CD4-positive, alpha-beta T cell treated with Interleukin-1 beta for 1 hour (primary cell): ENCODE measurements around the gene NQO2.

ENCODE experiments used
- DNase-seq, 2 donors: peaks; one replicate each; pipeline ENCODE4 v3.0.0-alpha.2; 2020 to 2022

Gene NQO2, protein sequence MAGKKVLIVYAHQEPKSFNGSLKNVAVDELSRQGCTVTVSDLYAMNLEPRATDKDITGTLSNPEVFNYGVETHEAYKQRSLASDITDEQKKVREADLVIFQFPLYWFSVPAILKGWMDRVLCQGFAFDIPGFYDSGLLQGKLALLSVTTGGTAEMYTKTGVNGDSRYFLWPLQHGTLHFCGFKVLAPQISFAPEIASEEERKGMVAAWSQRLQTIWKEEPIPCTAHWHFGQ

DNA sequence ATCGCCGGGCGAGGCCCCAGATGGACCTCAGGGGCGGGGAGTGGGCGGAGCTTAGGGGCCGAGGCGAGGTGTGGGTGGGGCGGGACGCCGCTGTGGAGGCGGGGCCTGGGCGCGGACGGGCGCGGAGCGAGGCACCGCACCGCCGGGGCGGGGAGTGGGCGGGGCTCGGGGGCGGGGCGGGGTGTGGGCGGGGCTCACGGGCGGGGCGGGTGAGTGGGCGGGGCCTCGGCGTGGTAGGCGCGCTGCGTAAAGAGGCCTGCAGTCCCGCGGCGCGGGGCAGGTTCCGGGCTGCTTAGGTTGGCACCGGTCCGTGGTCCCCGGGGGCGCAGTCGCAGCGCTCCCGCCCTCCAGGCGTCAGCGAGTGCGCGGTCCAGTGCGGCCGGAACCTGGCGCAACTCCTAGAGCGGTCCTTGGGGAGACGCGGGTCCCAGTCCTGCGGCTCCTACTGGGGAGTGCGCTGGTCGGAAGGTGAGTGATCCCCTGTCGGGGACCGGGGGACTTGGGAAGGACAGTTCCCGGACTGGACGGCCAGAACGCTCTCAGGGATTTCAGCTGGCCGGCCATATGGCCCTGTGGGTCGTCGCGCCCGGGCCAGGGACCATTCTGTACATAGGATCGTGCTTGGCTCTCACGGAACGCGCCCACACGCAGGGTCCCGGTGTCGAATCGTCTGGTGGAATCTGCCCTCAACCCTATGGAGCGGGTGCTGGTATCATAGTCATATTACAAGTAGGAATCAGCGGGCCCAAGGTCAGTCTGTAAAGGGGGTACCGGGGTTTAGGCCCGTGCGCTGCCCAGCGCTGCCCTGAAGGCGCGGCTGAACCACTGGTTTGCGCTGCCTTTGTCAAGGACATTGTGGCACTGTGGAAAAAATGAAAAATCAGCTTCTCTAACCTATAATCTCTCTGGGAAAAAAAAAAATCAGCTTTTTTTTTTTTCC lies at the start of gene NQO2:
NQO2 (plus strand) TSS at position 277 of the 940 bp plus-strand sequence. CDS start 6,659 bp downstream, outside the sequence.
- DNase-seq, result peak; percentile 90 to 91

DNA sequence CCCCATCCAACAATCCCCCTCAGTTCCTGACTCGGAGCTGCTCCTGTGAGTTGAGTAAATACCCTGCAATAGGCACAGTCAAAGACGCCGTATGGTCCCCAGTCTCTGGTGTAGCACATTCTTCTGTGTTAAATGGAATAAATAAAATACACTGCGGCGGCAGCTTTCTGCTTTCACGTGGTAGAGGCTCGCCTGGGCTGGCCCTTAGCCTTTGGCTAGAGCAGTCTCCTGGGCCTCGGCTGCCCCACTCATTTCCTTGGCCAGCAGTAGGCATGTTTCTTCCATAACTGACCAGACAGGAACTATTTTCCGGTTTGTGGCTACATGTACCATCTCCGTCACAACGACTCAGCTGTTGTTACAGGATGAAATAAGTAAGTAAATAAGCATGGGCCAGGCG lies 49.0 kb upstream of the NQO2 start:
- DNase-seq, result no peak

DNA sequence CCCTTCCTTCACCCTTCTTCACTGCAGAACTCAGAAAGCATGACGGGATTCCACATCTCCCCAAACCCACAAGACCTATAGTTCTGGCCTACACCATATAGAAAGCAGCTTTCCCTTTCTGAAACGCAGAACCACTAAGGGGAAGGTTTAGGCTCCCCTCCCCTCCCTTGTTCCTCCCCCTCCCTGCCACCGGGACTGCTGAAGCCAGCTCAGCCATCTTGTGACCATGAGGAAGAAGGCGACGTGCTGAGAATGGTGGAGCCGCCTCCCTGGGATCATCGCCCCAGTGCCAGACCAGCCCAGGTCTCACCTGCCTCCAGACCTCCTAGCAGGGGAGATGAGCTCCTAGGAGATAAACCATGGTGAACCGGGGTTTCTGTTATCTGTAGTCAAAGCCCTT lies 48.0 kb upstream of the NQO2 start:
- DNase-seq, result peak in 1 of 2 donors; percentile 56

DNA sequence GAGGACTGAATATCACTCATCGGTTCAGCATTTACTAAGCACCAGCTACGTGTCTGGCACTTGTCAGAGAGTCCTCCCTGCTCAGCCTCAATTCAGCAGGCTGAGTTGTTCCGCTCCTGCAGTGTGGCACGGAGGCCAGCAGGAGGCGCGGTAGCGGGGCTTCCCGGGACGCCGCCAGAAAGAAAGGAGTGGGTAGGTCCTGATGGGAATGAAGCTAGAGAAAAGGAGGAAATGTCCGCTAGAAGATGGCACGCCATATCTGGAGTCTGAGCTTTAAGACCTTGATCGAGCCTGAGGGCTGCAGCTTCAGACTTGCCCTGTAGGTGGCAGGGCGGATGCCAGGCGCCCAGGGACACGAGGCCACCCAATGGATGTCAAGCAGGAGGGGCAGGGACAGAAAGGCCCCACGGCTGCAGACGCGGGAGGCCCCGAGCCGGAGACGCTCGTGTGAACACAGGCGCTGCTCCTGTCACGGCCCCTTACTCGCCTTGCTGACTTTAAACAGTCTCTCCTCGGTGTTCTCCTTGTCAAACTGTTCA lies 47.1 kb upstream of the NQO2 start:
- peak; percentile 72 to 75 for DNase-seq

DNA sequence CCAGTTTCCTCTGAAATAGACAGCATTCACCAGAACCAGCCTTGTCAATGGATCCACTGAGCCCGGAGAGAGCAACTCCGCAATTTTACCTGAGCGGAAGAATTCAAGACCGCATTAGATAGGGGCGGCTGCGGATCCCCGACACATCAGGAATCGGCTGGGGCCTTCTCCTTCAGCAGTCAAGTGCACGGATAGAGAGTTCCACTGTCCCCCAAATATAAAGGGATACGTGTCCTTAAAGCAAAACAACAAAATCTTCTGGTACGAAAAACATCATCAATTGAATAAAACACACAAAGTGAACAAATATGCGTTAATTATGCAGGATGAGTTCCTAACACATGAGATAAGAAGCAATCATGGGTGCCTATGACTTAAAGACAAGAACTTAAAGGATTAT lies 46.6 kb upstream of the NQO2 start:
- no peak for DNase-seq

DNA sequence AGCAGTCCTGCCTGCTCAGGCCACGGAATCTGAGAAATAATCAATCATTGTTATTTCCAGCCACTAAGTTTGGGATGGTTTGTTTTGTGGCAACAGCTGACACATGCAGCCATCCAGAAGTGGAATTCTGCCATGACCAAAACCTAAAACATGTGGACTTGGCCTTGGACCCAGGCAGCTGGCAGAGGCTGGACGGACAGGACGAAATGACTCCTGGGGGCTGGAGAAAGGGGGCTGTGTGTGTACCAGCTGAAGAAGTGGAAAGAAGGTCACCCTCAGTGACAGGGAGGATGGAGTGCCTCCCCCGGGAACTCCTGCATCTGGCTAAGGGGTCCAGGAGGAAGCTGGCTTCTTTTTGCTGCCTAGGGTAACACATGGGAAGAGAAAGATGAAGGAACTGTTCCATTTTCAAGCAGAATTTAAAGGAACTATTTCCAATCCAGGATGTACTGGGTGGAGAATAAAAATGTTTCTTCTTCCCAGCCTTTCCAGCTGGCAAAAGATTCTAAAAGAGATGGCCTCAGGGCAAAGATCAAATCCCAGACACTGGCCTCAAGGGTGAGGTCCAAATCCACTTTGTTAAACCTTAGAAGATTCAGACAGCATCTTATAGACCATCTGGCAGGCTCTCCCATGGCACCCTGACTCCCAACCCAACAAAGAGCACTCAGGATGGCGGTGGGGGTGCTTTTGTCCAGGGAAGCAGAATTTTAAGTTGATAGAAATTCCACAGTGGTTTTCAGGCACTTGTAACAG lies 42.6 kb upstream of the NQO2 start:
- no peak for DNase-seq

DNA sequence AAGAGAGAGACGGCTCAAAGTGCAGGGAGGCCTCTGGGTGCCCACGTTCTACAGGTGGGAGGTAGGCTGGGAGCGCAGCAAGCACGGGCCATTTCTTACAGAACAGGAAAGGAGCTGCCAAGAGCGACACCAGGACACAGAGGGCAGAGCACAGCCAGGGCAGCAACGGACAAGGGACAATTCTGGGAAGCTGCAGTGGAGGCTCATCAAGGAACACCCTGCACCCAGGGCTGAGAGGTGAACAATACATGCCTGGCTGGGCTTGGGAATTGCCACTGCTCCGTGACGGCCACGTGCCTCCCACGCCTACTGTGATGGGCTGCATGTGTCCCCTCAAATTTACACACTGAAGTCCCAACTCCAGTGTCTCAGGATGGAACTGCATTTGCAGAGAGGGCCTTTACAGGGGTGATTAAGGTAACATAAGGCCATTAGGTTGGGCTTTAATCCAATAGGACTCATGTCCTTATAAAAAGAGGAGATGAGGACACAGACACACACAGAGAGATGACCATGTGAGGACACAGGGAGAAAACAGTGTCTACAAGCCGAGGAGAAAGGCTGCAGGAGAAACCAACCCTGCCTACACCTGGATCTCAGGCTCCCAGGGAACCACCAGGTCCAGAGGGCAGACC lies 41.9 kb upstream of the NQO2 start:
- no peak for DNase-seq

DNA sequence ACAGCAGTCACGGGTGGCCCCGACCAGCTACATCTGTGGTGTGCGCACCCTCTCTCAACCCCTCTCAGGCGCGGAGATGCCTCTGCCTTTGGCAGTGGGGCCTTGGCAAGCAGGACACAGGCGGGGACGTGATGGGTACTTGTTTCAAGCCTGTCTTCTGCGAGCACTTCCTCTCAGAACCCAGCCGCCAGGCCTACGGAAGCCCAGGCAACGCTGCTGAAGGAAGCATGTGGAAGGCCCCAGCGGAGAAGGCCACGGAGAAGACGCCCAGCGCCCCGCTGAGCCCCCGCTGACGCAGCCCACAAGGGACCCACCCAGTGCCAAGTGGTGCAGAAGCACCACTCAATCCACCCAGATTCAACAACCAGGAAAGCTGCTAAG lies 41.4 kb upstream of the NQO2 start:
- DNase-seq, result no peak

DNA sequence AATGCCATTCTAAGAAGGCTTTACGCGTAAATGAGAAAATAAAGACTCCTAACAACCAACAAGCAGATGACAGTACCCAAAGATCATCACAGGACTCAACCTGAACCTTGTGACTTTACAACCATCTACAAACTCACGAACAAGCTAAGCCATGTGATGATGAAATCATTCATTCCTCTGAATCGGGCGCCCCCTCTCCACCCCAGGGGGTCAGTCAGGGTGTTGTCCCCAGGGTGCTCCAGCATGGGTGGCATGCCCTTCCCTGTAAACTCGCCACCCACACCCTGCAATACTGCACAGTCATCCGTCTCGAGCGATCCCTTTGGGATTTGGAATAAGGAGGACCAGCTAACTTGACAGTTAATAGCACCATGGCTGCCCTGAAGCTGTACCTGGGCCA lies 40.9 kb upstream of the NQO2 start:
- no peak for DNase-seq

DNA sequence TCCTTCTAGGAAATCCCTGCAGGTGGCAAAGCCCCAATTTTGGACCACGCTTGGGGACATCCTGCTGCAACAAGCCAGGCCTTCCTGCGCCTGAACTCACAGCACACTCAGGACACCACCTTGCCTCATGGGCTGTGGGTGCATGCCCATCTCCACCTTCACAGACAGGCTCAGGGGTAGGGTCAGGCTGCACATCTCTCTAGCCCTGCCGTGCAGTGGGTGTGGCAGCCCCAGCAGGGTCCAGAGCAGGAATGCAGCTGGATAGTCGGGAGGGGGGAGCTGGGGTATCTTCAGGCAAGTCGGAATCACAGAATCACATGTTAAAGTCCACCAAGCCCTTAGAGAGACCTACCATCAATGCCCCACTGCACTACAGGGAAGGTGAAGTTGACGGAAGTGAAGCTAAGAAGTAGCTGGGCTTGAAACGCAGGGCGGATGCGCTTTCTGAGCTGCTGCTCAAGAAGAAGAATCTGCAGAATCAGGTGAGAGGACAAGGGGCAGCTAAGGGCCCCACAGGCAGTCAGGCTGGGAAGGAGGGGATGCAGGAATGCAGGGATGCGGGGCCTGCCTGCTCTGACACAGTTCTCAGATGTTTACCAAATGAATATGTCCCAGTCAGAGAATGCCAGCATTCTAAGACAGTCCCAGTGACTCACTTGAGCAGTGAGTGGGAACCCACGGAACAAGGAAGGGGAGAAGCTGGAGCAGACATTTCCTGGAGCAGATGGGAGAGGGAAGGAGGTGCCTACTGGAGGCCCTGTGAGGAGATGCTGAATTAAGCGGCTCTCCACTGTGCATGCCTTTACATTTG lies 39.6 kb upstream of the NQO2 start:
- no peak for DNase-seq

DNA sequence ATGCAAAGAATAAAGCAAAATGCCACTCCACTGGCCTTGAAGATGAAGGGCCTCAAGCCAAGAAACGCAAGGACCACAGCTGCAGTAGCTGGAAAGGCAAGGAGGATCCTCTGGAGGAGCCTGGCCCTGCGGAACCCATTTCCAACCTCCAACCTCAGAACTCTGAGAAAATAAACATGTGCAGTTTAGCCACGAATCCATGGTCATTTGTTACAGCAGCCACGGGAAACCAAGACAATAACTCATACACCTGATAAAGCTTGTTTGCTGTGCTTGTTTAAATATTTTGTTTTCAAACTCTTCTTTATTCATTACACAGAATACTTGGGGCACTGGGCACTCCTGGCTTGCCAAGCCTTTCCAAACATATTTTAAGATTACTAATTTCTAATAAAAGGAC lies 38.8 kb upstream of the NQO2 start:
- DNase-seq, result no peak

DNA sequence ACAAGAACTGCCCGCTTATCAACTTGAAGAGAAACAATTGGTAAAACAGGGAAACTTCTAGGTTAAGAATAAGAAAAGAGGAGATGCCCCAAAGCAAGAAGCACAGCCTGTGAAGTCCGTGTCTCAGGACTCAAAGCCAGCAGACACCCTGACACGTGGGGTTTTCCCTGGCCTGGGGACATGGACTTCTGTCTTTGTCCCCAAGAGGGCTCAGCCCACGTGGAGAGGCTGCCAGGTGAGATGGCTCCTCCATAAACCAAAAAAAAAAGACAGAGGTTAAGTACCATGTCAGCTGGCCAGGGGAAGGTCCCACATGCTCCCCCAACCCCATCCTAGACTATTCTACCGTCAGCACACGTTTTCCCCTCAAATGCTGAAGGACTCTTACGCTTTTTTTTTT lies 38.2 kb upstream of the NQO2 start:
- DNase-seq, result no peak

DNA sequence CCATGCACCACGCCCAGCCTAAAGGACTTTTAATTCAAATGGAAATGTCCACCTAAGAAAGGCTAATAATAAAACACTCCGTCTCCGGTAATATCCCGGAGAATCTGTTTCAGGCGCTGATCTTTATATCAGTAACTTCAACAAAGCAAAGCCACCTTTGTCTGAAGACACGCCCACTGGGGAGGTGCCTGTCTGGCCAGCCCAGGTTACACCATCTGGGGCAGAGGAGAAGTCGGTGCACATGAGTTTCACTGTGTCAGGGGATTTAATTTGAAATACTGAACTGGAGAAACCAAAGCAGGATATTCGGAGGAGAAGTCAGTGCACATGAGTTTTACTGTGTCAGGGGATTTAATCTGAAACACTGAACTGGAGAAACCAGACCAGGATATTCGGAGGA lies 37.7 kb upstream of the NQO2 start:
- DNase-seq, result no peak

DNA sequence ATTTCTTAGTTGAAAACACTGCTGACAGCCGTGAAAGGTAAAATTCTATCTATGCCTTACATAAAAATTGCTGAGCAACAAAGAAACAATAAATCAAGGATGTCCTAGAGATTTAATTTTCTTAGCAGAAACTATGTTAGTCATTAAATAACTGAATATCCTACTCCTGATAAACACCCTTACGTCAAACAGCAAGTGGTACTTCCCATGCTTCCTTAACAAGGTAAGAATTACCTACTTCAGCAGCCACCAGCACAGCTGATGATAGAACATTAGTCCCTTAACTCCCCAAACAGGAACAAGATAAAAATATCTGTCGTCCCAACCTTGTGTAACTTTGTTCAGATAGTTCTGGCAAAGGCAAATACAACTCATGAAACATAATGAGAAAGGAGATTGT lies 37.1 kb upstream of the NQO2 start:
- DNase-seq, result no peak

DNA sequence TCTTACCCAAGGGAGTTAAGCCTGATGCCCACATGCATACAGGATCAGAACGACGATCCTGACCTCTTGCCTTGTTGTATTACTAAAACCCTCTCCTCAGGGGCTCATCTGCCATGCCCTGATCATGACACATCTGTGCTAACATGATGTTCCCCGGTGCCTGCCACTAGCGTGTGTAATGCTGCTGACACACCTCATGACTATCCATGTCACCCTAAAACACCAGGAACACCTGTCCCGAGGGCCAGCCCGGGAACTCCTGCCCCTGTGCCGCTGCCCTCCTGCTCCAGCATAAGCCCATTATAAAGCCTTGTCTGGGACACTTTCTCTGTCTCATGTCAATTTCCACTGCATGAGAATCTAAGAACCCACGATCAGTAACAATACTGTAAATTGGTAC lies 35.9 kb upstream of the NQO2 start:
- DNase-seq, result no peak

DNA sequence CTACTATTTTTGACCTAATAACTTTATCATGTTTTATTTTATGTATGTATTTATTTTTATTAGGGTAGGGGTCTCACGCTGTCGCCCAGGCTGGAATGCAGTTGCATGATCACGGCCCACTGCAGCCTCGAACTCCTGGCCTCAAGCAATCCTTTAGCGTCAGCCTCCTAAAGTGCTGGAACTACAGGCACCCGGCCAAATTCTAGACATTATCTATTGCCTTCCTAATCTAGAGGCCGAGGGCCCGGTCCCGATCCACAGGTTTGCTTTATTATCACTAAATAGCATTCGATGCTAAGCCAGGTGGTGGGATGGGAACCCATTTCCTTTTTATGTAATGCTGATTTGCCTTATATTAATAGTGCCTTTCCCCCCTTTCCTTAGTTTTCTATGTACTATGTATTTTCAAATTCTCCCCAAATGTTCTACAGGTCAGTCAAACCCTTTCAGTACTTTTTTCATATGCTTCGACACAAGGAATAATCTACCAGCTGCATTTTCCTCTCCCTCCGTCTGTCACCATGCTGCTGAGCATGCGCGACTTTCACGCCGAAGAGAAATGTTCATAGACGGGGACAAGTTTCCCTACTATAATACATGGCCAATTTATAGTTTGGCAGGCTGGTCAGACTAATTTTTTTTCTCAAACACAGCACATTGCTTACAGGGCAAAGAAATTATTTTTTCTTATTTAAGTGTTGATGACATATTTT lies 34.7 kb upstream of the NQO2 start:
- DNase-seq, result no peak

DNA sequence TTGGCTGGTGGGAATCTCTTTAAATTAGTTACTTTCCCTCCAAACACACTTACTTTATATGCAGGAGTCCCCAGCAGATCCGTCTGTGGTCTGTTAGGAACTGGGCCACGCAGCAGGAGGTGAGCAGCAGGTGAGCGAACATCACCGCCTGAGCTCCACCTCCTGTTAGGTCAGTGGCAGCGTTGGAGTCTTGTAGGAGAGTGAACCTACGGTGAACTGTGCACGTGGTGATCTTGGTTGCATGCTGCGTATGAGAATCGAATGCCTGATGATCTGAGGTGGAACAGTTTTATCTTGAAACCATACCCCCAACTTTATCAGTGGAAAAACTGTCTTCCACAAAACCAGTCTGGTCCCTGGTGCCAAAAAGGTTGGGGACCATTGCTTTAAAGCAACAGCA lies 33.3 kb upstream of the NQO2 start:
- no peak for DNase-seq

DNA sequence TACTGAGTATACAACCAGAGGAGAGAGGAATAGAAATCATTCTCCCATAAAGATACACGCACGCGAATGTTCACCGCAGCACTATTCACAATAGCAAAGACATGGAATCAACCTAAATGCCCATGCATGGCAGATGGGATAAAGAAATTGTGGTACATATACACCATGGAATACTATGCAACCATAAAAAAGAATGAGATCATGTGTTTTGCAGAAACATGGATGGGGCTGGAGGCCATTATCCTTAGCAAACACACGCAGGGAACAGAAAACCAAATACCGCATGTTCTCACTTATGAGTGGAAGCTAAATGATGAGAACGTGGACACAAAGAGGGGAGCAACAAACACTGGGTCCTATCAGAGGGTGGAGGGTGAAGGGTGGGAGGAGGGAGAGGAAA lies 31.8 kb upstream of the NQO2 start:
- no peak for DNase-seq

DNA sequence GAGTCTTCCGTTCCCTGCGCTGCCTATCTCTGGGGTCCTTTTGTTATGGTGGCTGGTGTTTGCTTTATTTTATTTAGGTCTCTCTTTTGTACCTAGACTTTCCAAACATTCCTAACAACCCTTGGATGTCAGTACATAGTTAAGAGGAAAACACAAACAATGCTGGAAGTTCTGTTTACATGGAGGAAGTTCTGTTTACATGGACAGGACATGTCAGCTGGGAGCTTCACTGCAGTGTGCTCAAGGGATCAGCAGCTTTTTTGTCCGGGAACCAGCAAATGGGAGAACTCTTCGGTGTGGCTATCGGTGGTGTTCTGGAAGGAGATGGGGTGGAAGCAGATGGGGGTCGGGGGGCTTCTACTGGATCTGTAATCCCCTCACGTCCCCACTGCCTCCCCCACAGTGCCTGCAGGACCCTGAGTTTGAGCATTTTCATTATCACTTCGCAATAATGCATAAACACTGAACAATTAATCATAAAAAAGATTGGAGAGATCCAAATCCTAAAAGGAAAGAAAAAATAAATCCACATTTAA lies 31.0 kb upstream of the NQO2 start:
- no peak for DNase-seq

DNA sequence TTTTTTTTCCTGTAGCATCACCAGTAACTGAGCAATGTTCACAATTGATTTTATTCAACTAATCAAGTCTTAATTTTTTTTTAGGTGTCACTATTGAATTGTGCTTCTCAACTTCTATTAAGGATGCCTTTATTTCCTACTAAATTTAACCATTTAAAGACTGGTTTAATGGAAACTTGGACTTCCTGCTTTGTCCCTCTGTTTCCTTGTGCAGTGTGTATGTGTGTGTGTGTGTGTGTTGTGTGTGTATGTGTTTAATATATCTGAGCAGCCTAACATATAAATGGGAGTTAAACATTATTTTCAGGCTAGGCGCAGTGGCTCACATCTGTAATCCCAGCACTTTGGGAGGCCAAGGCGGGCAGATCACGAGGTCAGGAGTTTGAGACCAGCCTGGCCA lies 30.1 kb upstream of the NQO2 start:
- DNase-seq, result no peak
